ENCODE measurements around the gene SEC22C.

SEC22C gene

DNA sequence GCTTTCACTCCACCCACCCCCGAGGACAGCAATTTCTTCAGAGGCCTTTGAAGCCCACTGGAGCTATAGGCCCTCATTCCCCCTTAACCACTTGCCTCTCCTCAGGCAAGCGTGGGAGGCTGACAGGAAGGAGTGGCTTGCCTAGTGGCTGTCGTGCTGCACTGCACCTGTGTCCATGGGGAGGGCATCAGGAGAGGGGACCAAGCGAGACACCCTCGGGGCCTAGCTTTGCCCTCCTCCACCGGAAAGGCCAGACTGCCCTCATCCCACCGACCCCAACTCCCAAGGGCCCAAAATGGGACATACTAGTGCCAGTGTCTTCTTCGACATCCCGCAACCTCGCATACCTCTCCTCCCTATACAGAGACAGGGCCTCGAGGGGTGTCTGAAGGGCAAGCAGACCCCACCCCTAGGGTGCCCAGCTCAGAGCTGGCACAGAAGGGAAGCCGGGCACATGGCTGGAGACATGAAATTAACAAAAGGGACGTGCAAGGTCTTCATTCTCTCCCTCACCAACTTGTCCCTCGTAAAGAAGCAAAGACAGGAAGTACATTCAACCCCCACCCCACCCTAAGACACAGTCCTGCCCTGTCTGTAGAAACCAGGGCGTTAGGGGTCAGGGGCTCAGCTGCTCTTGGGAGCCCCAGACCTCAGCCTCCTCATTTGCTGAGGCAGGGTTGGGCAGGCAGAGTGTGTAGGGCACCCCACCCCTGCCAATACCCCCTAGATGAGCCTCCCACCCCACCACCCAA lies 55.0 kb downstream of the SEC22C start:
- Histone ChIP-seq H2AFZ (ENCODE audit: low read depth) (no peak overlapping the region), H3K9ac (no peak overlapping the region), H3K79me2 (ENCODE audit: insufficient read depth, low read depth) (no peaks in the 10 kb centered on the region), H3K36me3 (ENCODE audit: insufficient read depth) (no peaks in the 10 kb centered on the region), H3K27ac (no peak overlapping the region), H3K4me2 (no peak overlapping the region), H3K4me3 (IDR thresholded peaks at IDR 0.05; ENCODE audit: insufficient read depth, low read depth, low read length) (no peak overlapping the region), H3K27me3 (ENCODE audit: insufficient read depth, low read depth) (no peaks in the 10 kb centered on the region), H3K4me1 (ENCODE audit: low read depth, poor library complexity, severe bottlenecking) (no peaks in the 10 kb centered on the region), H4K20me1 (ENCODE audit: insufficient read depth) (no peaks in the 10 kb centered on the region)
- TF ChIP-seq CTCF (conservative IDR thresholded peaks at IDR 0.05; ENCODE audit: low read depth, low read length) = no peak

GRCh38 chr3:42525736-42526345 lies 55.9 kb downstream of the SEC22C start:
- Histone ChIP-seq H3K27ac (no peak overlapping the region), H3K4me1 (ENCODE audit: low read depth, poor library complexity, severe bottlenecking) (no peaks in the 10 kb centered on the region), H3K4me2 (no peak overlapping the region), H3K36me3 (ENCODE audit: insufficient read depth) (no peaks in the 10 kb centered on the region), H3K79me2 (ENCODE audit: insufficient read depth, low read depth) (no peaks in the 10 kb centered on the region), H4K20me1 (ENCODE audit: insufficient read depth) (no peaks in the 10 kb centered on the region), H3K27me3 (ENCODE audit: insufficient read depth, low read depth) (no peaks in the 10 kb centered on the region), H3K4me3 (IDR thresholded peaks at IDR 0.05; ENCODE audit: insufficient read depth, low read depth, low read length) (no peak overlapping the region), H2AFZ (ENCODE audit: low read depth) (no peak overlapping the region), H3K9ac (no peak overlapping the region)
- no peak for TF ChIP-seq CTCF (conservative IDR thresholded peaks at IDR 0.05; ENCODE audit: low read depth, low read length)

GRCh38 chr3:42525212-42525611 lies 56.6 kb downstream of the SEC22C start:
- Histone ChIP-seq H3K27ac (no peak overlapping the region), H3K4me3 (IDR thresholded peaks at IDR 0.05; ENCODE audit: insufficient read depth, low read depth, low read length) (no peak overlapping the region), H3K36me3 (ENCODE audit: insufficient read depth) (no peaks in the 10 kb centered on the region), H2AFZ (ENCODE audit: low read depth) (no peak overlapping the region), H3K9ac (no peak overlapping the region), H3K4me1 (ENCODE audit: low read depth, poor library complexity, severe bottlenecking) (no peaks in the 10 kb centered on the region), H4K20me1 (ENCODE audit: insufficient read depth) (no peaks in the 10 kb centered on the region), H3K4me2 (no peak overlapping the region), H3K27me3 (ENCODE audit: insufficient read depth, low read depth) (no peaks in the 10 kb centered on the region), H3K79me2 (ENCODE audit: insufficient read depth, low read depth) (no peaks in the 10 kb centered on the region)
- no peak for TF ChIP-seq CTCF (conservative IDR thresholded peaks at IDR 0.05; ENCODE audit: low read depth, low read length)

- no peaks in the 10 kb centered on the region for H4K20me1 ChIP-seq (ENCODE audit: insufficient read depth)
- H3K4me1 ChIP-seq (ENCODE audit: low read depth, poor library complexity, severe bottlenecking) = no peaks in the 10 kb centered on the region
- H3K79me2 ChIP-seq (ENCODE audit: insufficient read depth, low read depth) = no peaks in the 10 kb centered on the region
- H3K4me2 ChIP-seq = no peak overlapping the region
- TF ChIP-seq CTCF (conservative IDR thresholded peaks at IDR 0.05; ENCODE audit: low read depth, low read length) = no peak
- H3K27me3 ChIP-seq (ENCODE audit: insufficient read depth, low read depth) = no peaks in the 10 kb centered on the region
- H3K27ac ChIP-seq = no peak overlapping the region
- H3K36me3 ChIP-seq (ENCODE audit: insufficient read depth) = no peaks in the 10 kb centered on the region
- no peak overlapping the region for H3K4me3 ChIP-seq (IDR thresholded peaks at IDR 0.05; ENCODE audit: insufficient read depth, low read depth, low read length)
- H2AFZ ChIP-seq (ENCODE audit: low read depth) = no peak overlapping the region
- no peak overlapping the region for H3K9ac ChIP-seq
Measured at GRCh38 chr3:42524751-42525150, 57.0 kb downstream of the SEC22C start.
